ENCODE results near the gene OR2M3.
"Not testable (repeated sequence)": the region's sequence is repeated elsewhere in the genome, so short reads cannot be mapped to it uniquely, and the experiment has no call there.

OR2M3 gene

DNA sequence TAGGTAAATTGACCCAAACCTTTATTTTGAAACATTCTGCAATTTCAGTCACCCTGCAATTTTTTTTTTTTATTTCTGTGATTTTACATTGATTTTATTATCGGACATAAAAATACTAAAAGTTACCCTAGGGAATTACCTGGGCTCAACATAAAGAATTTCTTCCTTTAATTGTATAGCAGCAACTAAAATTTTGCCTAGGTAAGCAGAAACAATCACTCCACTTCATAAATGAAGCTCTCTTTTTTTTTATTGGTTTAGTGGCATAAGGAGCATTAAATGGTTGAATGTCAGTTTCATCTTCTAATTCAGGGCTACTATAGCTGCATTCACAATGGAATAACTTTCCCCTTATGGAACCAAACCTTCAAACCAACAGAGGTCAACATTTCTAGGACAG lies 18.8 kb downstream of the OR2M3 start:
- Histone ChIP-seq H3K4me3 (ENCODE audit: low read depth, low read length) (no peak overlapping the region), H3K27me3 (replicated peaks) (no peaks in the 10 kb centered on the region), H3K27ac (no peak overlapping the region), H3K36me3 (replicated peaks) (no peaks in the 10 kb centered on the region)
- in situ Hi-C loops (cut with HindIII; ENCODE audit: low pct_ligation_motif_present, low sequenced_read_pairs): no loop called here
- TF ChIP-seq CTCF (IDR thresholded peaks at IDR 0.05; ENCODE audit: low read depth, low read length, missing control alignments): no peak
- DNase-seq: no peak

- in situ Hi-C loops (cut with HindIII; ENCODE audit: low pct_ligation_motif_present, low sequenced_read_pairs): no loop called here
- no peak for TF ChIP-seq CTCF (IDR thresholded peaks at IDR 0.05; ENCODE audit: low read depth, low read length, missing control alignments)
- DNase-seq: no peak
- no peaks in the 10 kb centered on the region for H3K36me3 ChIP-seq (replicated peaks)
- H3K27me3 ChIP-seq (replicated peaks): no peaks in the 10 kb centered on the region
- H3K27ac ChIP-seq: no peak overlapping the region
- H3K4me3 ChIP-seq (ENCODE audit: low read depth, low read length): no peak overlapping the region
Measured at GRCh38 chr1:248225537-248225936, 28.5 kb downstream of the OR2M3 start.

GRCh38 chr1:248229360-248229908 lies 32.4 kb downstream of the OR2M3 start:
- Histone ChIP-seq H3K27me3 (replicated peaks) (no peaks in the 10 kb centered on the region), H3K36me3 (replicated peaks) (no peaks in the 10 kb centered on the region), H3K4me3 (ENCODE audit: low read depth, low read length) (no peak overlapping the region), H3K27ac (no peak overlapping the region)
- no peak for DNase-seq
- in situ Hi-C loops (cut with HindIII; ENCODE audit: low pct_ligation_motif_present, low sequenced_read_pairs): no loop called here
- TF ChIP-seq CTCF (IDR thresholded peaks at IDR 0.05; ENCODE audit: low read depth, low read length, missing control alignments): no peak

DNA sequence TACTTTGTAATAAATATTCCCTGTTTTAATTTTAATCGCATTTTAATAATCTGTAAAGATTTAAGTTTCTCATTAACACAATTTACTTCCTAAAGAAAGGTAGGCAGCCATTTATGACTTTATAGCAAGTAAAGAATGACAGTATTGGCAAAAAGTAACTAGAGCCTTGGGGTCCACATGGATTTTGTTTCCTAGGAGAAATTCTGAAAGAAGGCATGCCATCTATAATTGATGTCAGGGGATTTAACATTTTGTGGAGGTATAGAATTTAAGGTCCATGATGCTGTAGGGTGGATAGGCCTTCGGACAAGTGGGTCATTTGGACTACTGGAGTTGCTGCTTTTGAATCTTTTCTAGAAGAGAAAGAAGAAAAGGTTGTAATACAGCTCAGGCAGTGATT lies 34.1 kb downstream of the OR2M3 start, which contains the start of gene OR2M4:
Gene OR2M4 (plus strand): TSS at position 301 of the 400 bp plus-strand sequence. CDS start 7,512 bp downstream, outside the sequence.
- H3K4me3 ChIP-seq (ENCODE audit: low read depth, low read length): no peak within 1 kb of the TSS
- no peaks in the 10 kb centered on the region for H3K27me3 ChIP-seq (replicated peaks)
- in situ Hi-C loops (cut with HindIII; ENCODE audit: low pct_ligation_motif_present, low sequenced_read_pairs): no loop called here
- no peak for TF ChIP-seq CTCF (IDR thresholded peaks at IDR 0.05; ENCODE audit: low read depth, low read length, missing control alignments)
- DNase-seq: no peak
- H3K27ac ChIP-seq: no peak within 1 kb of the TSS
- H3K36me3 ChIP-seq (replicated peaks): no peaks in the 10 kb centered on the region

DNA sequence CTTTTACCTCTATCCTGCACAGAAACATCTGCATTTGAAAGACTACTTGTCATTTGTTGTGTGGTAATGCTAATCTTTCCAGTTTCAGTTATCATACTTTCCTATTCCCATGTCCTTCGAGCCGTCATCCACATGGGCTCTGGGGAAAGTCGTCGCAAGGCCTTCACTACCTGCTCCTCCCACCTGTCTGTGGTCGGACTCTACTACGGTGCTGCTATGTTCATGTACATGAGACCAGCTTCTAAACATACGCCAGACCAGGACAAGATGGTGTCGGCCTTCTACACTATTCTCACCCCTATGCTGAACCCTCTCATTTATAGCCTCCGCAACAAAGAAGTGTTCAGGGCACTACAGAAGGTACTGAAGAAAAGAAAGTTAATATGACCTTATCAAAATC lies 42.4 kb downstream of the OR2M3 start:
- no peak overlapping the region for H3K4me3 ChIP-seq (ENCODE audit: low read depth, low read length)
- H3K36me3 ChIP-seq (replicated peaks): no peaks in the 10 kb centered on the region
- no peak overlapping the region for H3K27ac ChIP-seq
- DNase-seq: no peak
- no peaks in the 10 kb centered on the region for H3K27me3 ChIP-seq (replicated peaks)
- in situ Hi-C loops (cut with HindIII; ENCODE audit: low pct_ligation_motif_present, low sequenced_read_pairs): no loop called here
- no peak for TF ChIP-seq CTCF (IDR thresholded peaks at IDR 0.05; ENCODE audit: low read depth, low read length, missing control alignments)

GRCh38 chr1:248243204-248243603 lies 46.1 kb downstream of the OR2M3 start:
- no peaks in the 10 kb centered on the region for H3K36me3 ChIP-seq (replicated peaks)
- no peak overlapping the region for H3K4me3 ChIP-seq (ENCODE audit: low read depth, low read length)
- in situ Hi-C loops (cut with HindIII; ENCODE audit: low pct_ligation_motif_present, low sequenced_read_pairs): no loop called here
- TF ChIP-seq CTCF (IDR thresholded peaks at IDR 0.05; ENCODE audit: low read depth, low read length, missing control alignments): peak; percentile 68
- DNase-seq: peak; percentile 3
- no peak overlapping the region for H3K27ac ChIP-seq
- H3K27me3 ChIP-seq (replicated peaks): no peaks in the 10 kb centered on the region

GRCh38 chr1:248259309-248259708 lies 62.2 kb downstream of the OR2M3 start:
- H3K27ac ChIP-seq; H3K27me3 ChIP-seq (replicated peaks); in situ Hi-C loops (cut with HindIII; ENCODE audit: low pct_ligation_motif_present, low sequenced_read_pairs); H3K36me3 ChIP-seq (replicated peaks); DNase-seq; H3K4me3 ChIP-seq (ENCODE audit: low read depth, low read length): not testable (repeated sequence)
